Activated CD4-positive, alpha-beta T cell treated with anti-CD3 and anti-CD28 coated beads for 24 hours (primary cell): Measurements from ENCODE around the gene TBC1D30.

Experiments used
- DNase-seq, 2 donors: peaks; one replicate each; pipeline ENCODE4 v3.0.0-alpha.2; 2020; ENCODE audit warnings: low read depth in 2 of 2

The TBC1D30 gene

GRCh38 chr12:64858882-64859605 lies 34.6 kb downstream of the TBC1D30 start:
- DNase-seq, result no peak

DNA sequence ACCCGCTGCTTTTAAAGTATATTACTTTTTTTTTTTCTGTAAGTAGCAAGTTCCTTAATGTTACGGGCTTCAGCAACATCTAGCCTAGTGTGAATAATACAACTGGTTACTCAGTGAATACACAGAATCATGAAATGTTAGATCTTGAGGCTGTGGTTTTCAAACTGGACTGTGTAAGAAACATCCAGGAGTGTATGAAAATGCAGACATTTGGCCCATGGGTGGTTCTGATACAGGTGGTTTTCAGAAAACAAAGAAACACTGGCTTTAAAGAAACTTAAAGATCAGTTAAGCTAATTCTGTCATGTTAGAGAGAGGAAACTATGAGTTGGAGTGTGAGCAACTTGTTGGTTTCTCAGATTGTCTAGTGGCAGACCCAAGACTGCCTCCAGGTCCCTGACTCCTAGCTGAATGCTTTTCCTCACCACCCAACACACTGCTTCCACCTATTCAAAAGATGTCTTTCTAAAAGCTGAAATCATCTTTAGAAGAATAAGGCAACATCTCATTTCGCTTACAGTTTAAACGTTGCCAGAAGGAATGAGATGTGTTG lies 36.1 kb downstream of the TBC1D30 start:
- DNase-seq, result no peak

DNA sequence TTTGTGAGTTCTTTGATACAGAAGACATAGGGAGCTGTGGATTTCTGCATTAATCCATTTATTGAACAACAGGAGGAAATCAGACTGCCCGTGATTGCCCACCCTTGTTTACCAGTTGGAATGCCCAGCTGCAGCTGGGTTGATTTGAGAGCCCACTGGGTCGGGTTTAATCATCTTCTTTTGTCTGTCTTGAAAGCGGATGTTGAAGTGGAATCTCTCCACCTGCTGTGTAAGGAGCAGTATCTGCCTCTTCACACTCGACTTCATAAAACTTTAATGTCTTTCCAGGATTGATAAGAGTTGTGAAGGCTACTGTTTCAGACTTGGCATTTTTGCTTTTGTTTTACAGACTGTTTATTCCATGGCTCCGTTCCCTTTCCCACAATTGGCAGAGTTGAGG lies 39.9 kb downstream of the TBC1D30 start:
- no peak for DNase-seq

- no peak for DNase-seq
These were observed 50.7 kb downstream of the TBC1D30 start for GRCh38 chr12:64875186-64875585.

- DNase-seq, result no peak
These were observed 52.1 kb downstream of the TBC1D30 start for GRCh38 chr12:64876388-64877071.

DNA sequence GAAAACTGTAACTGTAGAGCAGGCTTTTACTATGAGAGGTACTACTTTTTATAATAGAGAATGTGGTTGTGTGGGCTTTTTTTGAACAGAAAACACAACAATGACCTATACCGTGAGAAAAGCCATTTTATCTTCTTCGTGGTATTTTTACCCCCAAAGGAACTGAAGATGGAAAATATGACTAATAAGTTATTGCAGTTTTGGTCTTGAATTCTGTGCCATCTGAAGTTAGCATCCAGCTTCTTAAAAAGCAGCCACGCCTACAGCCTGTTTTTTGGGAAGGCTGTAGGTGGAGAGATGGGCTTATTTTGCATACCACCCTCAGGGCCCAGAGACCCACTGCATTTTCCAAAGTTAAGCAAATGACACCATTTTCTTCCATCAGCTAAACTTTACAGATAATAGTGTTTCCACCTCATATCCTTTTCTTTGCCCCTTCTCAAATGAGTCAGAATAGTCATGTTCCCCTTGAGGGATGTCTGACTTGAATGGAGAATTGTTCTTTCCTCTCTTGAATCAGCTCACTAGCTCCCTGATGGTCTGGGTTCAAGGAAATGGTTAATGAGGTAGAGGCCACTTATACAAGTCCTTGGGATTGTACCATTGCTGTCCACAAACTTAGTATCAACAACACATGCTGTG lies 53.0 kb downstream of the TBC1D30 start:
- DNase-seq, result no peak

DNA sequence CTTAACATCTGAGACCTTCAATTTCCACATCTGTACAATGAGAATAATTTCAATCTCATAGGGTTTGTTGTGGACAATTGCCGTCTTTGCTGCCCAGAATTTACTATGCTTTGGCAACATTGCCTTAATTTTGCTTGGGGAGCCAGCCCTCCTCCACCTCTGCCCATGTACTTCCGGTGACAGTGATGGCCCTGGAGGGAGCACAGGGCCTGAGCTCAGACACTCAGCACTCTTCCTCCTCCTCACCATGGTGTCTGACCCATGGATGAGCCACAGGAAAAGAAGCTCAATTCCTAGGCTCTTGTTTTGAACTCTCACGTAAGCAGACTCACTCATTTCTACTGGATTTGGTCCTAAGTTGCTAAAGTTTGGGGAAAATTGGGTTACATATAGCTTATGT lies 58.2 kb downstream of the TBC1D30 start:
- DNase-seq, result no peak

DNA sequence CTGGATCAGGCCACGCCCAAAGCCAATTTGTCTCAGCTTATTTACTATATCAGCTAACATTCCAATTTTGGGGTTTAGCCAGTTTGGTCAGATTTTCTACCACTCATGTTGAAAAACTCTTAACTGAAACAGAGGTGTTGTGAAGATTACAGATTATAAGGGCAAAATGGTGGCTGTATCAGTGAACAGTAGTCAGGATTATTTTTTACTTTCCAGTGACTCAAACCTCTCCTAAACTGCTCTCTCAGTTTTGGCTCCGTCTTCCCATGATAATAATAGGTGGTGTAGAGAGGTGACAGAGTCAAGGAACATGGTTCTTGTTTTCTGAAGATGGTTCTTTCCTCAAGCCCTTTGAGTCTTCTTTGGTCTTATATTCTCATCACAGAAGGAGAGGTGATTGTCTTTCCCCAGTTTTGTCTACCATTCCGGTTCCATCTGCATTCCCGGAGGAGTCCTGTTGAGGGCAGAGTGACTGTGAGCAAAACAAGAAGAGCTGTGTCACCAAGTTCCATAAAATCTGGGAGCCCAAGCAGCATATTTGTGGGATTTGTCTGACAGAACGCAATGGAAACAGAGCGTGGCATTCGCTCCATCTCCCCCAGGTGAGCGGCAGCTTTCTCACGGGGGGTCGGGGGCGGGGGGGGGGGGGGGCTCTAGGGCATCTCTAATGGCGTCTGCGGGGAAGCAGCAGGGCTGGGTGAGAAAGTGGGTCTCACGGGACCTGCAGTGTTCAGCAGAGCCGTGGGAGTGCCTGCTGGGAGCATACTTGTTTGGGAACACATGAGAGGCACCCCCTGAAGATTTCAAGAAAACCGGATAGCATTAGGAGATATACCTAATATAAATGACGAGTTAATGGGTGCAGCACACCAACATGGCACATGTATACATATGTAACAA lies 59.1 kb downstream of the TBC1D30 start:
- no peak for DNase-seq

- no peak for DNase-seq
These were observed 59.7 kb downstream of the TBC1D30 start for GRCh38 chr12:64884164-64884542.

- DNase-seq, result no peak
These were observed 60.3 kb downstream of the TBC1D30 start for GRCh38 chr12:64884728-64885127.

DNA sequence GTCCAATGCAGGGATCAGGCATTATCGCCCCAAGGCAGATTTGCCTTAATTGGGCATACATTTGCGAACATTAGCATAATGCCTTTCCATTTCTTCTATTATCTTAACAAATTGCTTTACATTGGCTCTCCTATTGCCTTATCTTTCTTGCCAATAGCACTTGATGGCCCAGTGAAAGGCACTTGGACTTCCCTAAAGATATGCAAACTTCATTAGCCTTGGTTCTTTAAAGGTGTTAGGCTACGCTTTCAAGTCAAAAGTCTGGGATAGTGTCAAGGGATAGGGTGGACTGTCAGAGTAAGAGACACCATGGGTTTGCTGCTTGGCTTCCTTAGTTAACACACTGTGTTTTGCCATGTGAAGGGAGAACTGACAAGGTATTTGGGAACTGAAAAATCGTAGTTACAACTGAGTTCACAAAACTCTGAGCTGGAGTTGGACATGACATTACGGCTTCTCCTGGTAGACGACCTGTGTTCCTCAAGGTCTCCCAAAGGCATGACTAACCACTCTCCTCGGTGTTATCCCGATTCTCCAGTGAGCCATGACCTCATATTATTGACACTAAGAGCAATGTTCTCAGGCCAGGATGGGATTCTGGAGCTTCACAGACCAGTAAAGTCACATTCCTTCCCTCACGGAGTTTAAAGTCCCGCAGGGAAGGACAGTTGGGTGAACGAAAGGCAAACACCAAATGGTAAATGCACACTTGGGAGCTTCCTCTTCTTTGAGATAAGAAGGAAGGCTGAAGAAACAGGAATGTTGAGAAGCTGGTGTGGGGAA lies 65.2 kb downstream of the TBC1D30 start:
- DNase-seq, result no peak

GRCh38 chr12:64890873-64891468 lies 66.5 kb downstream of the TBC1D30 start:
- no peak for DNase-seq

DNA sequence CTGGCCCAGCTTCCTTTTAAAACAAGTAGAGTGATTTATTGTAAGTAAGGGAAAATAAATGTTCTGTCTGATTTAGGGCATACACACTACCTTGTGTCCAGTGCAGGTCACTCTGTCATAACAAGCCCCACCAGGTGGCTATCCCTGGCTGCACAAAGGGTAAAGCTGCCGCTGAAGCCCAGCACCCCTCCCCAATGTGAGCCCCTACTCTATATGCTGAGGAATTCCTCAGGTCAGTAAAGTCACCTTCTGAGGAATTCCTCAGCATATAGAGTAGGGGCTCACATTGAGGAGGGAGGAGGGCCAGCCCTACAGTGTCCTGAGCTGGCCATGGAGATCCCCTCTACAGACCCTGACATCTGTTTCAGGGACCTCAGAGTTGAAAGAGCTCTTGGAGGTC lies 67.2 kb downstream of the TBC1D30 start:
- DNase-seq, result no peak

DNA sequence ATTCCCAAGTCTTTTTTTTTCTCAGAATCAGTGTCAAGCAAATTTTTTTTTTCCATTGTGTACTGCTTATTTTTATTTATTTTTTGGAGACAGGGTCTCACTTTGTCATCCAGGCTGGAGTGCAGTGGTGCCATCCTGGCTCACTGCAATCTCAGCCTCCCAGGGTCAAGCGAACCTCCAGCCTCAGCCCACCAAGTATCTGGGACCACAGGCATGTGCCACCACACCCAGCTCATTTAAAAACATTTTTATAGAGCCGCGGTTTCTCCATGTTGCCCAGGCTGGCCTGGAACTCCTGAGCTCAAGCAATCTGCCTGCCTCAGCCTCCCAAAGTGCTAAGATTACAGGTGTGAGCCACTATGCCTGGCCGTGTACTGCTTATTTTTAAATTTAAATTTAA lies 68.1 kb downstream of the TBC1D30 start:
- no peak for DNase-seq

- DNase-seq, result no peak
These were observed 69.5 kb downstream of the TBC1D30 start for GRCh38 chr12:64893961-64894360.

GRCh38 chr12:64894827-64895475 lies 70.5 kb downstream of the TBC1D30 start:
- DNase-seq, result no peak

DNA sequence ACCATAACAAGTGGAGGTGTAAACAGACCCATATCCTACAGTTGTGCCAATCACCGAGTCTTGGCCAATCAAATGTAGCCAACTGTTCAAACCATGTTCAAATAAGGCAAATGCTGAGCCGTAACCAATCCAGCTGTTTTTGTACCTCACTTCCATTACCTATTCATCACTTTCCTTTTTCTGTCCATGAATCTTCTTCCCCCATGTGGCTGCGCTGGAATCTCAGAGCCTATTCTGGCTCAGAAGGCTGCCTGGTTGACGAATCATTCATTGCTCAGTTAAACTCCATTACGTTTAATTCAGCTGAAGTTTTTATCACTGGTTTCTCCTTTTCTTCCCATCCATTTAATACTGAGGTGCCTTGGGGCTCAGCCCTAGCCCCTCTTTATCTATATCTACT lies 71.1 kb downstream of the TBC1D30 start:
- DNase-seq, result no peak

DNA sequence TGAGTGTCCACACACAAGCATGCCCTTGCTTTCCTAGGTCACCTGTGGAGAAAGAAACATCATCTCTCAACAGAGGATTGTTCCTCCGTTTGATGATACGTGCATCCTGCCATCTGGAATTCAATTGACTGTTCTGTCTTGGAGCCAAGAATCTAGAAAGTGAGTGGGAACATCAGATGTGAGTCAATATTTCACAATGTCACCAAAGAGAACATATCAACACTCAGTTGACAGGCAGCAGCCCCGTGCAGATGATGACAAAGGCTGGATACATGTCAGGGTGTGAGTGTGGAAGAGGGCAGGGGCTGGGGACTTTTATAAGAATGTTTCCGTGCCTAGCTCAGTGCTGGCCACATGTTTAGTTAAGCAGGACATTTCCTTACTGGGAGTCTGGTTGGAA lies 76.1 kb downstream of the TBC1D30 start:
- DNase-seq, result no peak

DNA sequence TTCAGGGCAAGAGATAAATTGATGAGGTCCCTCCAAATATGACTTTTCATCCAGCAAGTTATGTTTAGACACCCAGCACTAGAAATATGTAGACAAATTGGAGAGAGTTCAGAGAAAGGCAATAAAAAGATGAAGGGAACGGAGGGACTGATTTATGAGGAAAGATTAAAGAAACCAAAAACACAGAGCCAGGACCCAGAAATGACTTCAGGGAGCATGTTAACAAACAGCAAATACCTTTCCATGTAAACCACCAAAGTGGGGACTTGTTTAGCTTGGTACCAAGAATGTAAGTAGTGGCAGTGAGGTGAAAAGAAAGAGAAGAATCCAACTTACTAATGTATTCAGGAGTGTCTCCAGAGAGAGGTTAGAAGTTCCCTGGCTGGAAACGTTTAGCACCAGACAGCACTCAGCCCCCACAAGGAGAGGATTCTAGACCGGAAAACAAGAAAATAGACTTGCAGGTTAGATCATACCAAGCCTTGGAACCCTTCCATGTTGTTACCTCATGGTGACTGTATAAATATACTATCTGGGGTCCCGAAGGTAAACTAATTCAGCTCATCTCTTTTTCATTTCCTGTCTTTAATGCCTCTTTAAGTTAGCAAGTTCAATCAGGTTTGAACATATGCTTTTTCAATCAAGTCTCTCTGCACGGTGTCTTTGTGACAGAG lies 79.2 kb downstream of the TBC1D30 start:
- DNase-seq, result no peak

DNA sequence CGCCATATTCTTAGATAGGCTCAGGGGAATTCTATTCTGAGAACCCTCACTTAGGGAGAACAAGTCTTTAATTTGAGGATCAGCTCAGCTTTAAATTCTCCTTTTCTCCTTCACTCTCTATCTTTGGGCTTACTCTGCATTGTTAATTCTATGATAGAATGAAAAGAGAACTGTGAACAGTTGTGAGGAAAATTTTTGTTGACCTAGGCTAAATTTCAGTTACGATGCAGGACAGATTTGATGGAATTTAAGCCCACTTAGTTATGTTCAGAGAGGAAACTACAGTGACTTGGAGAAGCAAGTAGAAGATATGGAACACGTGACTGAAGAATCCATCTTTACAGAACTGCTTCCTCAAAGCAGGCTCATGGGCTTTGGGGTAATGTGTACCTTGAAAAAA lies 82.7 kb downstream of the TBC1D30 start:
- no peak for DNase-seq
